ENCODE measurements around the gene HAUS6.
"Not testable (repeated sequence)": the region's sequence is repeated elsewhere in the genome, so short reads cannot be mapped to it uniquely, and the experiment has no call there.

HAUS6 gene, protein sequence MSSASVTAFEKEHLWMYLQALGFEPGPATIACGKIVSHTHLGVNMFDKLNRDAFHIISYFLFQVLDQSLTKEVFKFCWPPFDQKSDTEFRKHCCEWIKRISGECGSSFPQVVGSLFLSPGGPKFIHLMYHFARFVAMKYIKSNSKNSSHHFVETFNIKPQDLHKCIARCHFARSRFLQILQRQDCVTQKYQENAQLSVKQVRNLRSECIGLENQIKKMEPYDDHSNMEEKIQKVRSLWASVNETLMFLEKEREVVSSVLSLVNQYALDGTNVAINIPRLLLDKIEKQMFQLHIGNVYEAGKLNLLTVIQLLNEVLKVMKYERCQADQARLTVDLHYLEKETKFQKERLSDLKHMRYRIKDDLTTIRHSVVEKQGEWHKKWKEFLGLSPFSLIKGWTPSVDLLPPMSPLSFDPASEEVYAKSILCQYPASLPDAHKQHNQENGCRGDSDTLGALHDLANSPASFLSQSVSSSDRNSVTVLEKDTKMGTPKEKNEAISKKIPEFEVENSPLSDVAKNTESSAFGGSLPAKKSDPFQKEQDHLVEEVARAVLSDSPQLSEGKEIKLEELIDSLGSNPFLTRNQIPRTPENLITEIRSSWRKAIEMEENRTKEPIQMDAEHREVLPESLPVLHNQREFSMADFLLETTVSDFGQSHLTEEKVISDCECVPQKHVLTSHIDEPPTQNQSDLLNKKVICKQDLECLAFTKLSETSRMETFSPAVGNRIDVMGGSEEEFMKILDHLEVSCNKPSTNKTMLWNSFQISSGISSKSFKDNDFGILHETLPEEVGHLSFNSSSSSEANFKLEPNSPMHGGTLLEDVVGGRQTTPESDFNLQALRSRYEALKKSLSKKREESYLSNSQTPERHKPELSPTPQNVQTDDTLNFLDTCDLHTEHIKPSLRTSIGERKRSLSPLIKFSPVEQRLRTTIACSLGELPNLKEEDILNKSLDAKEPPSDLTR

DNA sequence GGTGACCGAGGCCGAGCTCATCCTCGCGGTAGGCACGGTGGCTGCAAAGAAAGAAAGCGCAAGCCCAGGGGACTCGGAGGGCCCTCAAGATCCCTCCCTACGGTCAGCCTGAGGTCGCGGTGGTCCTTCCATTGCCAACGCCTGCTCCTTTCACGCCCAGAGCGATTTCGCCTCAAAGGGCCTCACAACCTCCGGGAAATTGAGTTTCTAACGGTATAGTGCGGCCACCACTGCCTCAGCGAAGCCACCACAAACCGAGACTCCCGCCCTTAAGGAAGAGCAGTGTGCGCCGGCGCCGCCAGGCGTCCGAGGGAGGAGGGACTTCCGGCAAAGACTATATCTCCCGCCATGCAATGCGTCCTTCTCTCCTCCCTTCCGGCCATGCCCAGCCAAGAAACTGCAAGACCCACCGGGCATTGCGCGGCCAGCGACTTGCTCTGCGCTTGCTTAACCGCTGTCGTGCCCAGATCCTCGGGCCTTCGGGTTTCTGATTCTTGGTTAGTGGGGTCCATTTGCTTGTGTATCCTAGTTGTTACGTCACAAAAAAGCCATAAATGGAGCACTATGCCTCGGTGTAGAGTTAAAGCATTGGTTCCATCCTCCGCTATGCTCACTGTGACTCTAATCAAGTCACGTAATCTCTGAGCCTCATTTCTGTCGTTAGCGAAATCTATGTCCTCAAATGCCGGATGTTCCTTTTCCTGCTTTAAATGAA is at the start of gene HAUS6:
TSS of gene HAUS6 (minus strand) at position 274 of the 715 bp plus-strand sequence. CDS start at position 21, 253 bp downstream.
- DNase-seq, result peak; percentile 96 to 97

DNA sequence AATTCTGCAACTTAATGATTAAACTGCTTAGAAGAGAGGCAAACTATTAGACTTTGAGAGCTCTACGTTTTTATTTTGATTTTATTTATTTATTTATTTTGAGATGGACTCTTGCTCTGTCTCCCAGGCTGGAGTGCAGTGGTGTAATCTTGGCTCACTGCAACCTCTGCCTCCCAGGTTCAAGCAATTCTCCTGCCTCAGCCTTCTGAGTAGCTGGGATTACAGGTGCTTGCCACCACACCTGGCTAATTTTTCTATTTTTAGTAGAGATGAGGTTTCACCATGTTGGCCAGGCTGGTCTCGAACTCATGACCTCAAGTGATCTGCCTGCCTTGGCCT is 49.4 kb upstream of the HAUS6 start:
- DNase-seq, result not testable (repeated sequence)

DNA sequence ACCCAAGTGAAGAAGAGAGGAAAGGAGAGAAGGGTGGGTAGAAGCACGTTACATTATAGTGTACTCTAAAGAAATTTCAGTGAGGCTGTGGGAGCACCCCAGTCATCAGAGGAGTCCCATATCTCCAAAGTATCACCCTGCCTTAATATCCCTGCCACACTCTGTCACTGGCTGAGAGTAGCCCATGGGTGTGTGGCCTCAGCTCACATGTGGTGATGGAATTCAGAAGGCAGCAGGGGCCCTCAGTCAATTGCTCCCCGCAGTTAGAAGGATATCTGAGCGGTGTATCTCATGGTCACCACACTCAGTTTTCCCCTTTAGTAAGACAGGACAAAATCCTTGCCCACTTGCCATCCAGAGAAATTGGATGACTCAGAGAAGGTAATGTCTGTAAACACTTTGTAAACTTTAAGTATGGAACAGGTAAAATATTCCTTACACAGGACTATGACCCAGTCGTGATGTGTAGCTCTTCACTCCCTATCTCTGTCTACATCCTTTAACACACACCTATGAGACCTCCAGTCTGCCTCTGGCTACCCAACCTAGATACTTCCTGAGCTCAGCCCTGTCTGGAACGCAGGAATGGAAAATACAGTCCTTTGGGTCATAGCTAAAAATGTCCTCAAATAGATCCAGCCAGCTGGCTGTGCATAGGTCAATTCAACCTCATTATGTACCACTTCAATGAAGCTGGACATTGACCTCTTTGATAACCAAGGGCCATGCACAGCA is 48.9 kb upstream of the HAUS6 start:
- no peak for DNase-seq

DNA sequence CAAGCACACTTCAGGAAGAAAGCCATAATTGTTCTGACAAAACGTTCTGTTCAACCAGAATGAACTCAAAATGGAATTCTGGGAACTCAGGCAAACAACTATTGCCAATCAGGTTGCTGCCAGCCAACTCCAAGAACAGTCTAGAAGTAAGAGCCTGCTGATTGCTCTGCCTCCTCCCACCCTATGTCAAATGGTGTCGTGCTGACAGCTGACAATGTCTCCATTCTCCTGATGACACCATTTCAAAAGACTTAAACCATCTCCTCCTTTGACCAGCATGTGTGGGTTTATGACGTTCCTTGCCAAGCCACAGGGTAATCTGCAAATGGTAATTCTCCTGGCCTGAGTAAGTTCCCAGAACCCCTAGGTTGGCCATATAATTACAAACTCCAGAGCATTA is 46.5 kb upstream of the HAUS6 start:
- DNase-seq, result no peak

DNA sequence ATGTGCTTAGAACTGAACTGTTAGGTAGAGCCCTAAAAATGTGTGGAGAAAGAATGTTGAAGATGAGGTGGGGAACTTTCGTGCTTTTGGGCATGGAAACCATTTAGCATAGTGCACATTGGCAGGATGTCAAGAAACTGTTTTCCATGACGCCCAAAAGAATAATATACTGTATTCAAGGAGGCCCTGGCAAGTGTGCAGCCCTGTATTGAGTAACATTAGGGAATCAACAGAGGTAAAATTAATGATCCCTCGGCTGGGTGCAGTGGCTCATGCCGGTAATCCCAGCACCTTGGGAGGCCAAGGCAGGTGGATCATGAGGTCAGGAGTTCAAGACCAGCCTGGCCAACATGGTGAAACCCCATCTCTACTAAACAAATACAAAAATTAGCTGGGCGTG is 45.5 kb upstream of the HAUS6 start:
- no peak for DNase-seq

DNA sequence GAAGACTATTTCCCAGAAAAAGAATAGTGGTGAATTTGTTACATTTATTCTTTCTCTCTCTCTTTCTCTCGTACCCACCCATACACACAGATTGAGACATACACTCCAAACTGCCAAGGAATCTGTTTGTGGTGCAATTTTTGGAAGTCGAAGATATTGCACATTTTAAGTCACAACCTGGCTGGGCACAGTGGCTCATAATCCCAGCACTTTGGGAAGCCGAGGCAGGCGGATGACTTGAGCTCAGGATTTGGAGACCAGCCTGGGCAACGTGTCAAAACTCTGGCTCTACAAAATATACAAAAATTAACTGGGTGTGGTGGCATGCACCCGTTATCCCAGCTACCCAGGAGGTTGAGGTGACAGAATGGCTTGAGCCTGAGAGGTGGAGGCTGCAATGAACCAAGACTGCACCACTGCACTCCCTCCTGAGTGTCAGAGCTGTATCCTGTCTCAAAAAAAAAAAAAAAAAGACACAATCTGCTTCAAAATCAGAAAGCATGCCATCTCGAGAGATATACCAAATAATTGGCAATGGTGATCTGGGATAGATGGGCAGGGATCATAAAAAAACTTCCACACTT is 43.8 kb upstream of the HAUS6 start:
- DNase-seq, result no peak

DNA sequence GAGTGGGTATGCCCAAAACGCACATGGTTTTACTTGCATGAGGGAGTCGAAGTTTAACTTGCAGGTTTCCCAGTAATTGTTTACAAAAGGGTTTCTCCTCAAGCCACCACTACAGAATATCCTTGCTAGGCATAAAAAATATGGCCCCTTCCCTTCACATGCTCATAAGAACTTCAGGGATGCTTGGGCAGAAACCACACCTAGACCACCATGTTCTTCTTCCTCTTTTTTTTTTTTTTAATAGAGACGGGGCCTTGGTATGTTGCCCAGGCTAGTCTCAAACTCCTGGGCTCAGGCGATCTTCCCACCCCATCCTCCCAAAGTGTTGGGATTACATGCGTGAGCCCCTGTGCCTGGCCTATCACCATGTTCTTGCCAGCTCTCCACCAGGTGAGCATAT is 43.2 kb upstream of the HAUS6 start:
- no peak for DNase-seq

DNA sequence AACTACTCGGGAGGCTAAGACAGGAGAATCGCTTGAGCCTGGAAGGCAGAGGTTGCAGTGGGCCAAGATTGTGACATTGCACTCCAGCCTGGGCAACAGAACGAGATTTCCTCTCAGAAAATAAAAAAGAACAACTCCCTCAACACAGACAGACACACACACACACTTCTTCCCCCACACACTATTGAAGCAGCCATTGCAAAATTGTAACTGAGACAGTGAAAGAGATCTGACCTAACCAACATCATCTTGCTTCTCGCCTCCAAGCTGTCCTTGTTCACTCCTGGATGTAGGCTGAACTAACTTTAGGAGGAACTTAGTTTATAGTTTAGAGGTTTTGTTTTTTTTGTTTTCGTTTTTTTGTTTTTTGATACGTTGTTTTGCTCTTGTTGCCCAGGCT is 37.6 kb upstream of the HAUS6 start:
- no peak for DNase-seq

DNA sequence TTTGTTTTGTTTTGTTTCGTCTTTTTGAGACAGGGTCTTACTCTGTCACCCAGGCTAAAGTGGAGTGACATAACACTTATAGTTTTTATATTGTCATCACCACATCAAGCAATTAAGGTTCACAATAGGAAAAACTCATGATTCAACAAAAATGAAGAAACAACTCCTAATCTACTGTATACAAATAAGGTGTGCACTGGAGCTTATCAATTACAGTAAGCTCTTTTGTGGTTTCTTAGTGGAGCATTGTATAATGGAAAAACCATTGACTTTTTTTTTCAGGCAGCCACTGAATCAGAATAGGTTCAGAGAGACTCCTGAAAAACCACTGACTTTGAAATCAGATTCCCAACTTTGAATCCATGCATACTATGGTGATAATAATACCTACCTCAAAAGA is 35.4 kb upstream of the HAUS6 start:
- DNase-seq, result no peak

DNA sequence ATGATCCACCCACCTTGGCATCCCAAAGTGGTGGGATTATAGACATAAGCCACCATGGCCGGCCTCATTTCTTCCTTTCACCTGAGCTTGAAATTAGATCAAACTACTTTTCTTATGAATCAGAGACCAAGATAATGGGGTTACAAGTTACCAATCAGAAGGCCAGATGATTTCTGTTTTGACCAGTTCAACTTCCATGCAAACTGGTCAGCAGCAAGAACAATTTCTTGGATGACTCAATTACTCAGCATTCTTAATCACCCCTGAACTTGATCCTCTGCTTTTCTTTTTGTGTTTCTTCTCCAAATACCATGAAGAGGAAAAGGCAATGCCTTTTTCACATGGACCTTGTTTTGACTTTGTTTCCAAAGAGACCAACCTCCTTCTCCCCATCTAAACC is 34.6 kb upstream of the HAUS6 start:
- DNase-seq, result no peak

DNA sequence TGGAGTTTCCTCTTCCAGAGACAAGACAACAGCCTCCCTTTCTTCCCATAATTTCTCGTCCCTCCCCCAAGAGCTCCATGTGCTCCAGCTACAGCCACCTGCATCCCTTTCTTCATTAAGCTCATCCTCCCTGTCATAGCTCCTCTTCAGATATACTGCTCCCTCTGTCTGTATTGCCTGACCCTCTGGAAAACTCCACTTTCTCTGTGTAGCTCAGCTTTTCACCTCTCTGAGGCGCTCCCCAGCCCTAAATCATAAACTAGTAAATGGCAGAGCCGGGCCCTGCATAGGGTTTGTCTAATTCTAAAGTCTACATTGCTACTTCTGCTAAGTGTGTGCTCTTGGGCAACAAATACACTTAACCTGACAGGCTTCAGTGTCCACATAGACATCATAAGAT is 33.4 kb upstream of the HAUS6 start:
- no peak for DNase-seq

DNA sequence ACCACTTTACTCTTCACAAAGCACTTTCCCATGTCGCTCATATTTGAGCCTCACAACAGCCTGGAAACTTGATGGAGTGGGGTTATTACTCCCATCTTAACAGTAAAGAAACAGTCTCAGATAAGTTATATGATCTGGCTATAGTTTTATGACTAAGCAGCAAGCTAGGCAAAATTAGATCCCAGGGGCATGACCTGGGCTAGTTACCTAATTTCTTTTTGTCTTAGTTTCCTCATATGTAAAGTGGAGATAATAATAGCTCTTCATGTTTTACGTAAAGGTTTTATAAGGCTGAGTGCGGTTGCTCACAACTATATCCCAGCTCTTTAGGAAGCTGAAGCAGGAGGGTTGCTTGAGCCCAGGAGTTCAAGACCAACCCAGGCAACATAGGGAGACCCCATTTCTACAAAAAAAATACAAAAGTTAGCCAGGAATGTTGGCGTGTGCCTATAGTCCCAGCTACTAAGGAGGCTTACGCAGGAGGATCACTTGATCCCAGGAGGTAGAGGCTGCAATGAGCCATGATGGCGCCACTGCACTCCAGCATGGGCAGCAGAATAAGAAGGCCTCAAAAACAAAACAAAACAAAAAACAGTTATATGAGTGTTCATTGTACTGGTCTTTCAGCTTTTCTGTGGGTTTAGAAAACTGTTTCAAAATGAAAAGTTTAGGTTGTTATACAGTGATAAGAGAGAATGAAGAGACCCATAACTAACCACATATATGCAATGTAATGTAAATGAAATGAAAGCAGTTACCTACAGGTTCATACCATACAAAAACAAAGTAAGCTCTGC is 31.0 kb upstream of the HAUS6 start:
- DNase-seq, result no peak

DNA sequence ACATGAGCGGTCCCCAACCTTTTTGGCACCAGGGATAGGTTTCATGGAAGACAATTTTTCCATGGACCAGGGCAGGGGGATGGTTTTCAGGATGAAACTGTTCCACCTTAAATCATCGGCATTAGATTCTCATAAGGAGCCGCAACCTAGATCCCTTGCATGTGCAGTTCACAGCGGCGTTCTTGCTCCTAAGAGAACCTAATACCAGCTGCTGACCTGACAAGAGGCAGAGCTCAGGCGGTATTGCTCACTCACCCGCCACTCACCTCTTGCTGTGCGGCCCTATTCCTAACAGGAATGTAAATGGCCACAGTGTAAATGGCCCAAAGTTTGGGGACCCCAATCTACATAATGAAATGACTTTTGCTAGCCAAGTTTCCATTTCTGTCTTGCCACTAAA is 27.7 kb upstream of the HAUS6 start:
- peak in 1 of 2 experiments; percentile 34 for DNase-seq

DNA sequence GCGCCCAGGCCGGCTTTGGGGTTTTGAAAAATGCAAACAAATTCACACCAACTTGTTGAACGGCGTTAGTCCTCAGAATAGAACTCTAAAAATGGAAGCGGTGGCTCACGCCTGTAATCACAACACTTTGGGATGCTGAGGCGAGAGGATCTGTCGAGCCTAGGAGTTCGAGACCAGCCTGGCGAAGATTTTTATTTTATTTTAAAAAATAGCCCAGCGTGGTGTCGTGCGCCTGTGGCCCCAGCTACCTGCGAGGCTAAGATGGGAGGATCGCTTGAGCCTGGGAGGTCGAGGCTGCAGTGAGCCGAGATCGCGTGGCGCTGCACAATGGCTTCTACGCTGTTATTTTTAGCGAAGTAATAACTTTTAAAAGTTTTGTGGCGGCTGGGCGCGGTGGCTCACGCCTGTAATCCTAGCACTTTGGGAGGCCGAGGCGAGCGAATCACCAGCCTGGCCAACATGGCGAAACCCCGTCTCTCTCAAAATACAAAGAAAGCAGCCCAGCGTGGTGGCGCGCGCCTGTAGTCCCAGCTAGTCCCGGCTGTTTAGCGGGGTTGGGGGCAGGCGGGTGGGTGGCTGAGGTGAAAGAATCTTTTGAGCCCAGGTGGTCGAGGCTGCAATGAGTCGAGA is 25.3 kb upstream of the HAUS6 start:
- peak in 1 of 2 experiments; percentile 12 for DNase-seq

DNA sequence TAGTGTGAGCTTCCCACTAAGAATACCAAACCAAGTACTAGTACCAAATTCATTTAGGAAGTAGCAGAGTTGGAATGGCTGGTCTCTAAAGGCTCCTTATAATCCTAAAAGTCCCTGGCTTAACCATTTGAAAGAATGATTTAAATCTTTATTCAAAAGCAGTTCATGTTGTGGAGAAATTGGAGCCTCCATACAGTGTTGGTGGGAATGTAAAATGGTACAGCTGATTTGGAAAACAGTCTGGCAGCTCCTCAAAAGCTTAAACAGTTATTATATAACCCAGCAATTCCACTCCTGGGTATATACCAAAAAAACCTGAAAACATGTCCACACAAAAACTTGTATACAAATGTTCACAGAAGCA is 21.7 kb upstream of the HAUS6 start:
- no peak for DNase-seq

DNA sequence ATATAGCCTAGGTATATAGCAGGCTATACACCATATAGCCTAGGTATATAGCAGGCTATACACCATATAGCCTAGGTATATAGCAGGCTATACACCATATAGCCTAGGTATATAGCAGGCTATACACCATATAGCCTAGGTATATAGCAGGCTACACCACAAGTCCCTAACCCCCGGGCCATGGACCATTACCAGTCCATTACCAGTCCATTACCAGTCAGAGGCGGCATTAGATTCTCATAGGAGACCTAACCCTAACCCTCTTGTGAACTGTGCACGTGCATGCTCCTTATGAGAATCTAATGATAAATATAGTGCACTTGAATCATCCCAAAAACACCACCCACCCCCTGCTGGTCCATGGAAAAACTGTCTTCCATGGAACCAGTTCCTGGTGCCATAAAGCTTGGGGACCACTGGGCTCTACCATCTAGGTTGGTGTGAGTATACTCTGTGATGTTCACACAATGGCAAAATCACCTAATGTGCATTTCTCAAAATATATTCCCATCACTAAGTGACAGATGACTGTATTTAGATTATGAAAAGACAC is 19.9 kb upstream of the HAUS6 start:
- DNase-seq, result no peak

DNA sequence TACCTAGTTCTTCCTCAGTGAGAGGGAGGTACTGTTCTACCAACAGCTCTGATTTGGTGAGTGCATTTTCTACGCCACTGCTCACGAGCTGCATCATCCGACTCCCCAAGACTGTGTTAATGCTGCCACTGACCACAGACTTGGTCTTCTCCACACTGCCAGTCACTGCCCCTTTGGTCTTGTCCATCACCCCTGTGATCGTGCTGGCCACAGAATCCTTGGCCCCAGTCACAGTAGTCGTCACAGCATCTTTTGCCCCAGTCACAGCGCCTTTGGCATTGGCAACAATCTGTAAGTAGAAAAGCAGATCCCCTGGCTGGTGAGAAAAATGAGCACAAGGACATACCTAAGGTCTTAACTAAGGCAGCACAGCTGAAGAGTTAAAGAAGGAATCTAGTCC is 18.2 kb upstream of the HAUS6 start:
- DNase-seq, result no peak

DNA sequence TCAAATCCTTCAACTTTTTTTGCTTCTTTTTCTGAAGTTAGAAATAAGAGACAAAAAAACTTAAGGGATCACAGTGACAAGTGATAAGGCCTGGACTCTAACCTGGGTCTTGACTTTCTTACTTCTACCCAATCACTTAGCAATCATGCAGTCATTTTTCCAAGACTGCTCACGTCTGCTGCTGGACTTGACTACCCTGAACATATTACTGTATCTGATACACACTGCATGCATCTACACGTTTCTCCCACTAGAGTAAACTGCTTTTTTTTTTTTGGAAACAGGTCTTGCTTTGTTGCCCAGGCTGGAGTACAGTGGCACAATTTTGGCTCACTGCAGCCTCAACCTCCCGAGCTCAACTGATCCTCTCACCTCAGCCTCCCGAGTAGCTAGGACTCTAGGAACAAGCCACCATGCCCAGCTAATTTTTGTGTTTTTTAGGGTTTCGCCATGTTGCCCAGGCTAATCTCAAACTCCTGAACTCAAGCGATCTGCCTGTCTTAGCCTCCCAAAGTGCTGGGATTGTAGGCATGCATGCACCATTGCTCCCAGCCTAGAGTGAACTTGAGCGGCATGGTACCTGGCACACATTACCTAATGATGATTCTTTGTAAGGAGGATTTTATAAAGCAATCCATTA is 17.2 kb upstream of the HAUS6 start:
- DNase-seq, result no peak

DNA sequence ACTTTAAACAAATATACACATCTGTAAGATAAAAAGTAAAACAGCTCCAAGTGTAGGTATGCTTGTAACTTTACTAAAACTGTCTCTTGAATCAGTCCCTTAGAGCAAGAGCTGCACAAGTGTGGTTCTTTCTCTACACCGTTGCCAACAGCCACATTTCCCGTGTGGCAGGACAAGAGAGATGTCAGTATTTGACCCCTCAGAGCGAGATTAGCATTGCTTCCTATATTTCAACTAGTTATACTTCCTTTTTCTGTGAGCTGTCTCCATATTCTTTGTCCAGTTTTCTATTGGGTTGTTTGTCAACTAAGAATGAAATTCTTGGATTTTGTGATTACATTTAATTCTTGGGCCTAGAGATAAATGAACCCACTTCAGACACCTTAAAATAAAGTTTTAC is 16.5 kb upstream of the HAUS6 start:
- no peak for DNase-seq

DNA sequence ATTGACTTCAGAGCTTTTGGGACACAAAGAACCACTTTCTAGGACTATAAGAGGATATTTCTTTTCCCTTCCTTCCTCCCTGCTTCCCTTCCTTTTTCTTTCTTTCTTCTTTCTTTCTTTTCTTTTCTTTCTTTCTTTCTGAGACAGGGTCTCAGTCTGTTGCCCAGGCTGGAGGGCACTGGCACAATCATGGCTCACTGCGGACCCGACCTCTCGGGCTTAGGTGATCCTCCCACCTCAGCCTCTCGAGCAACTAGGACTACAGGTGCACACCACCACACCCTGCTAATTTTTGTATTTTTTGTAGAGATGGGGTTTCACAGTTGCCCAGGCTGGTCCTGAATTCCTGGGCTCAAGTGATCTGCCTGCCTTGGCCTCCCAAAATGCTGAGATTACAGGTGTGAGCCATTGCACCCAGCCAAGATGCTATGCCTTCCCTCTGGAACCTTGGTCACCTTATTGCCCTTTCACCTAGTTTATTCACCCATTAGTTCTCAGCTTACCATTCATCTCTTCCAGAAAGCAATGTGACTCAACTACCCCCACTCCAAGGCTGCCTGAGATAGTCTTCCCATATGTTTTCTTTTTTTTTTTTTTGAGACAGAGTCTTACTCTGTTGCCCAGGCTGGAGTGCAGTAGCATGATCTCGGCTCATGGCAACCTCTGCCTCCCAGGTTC is 14.5 kb upstream of the HAUS6 start:
- DNase-seq, result no peak

Data from NCI-H524 (cell line).